ENCODE results near the gene FNDC8. TPM values are rescaled to one million over a fixed set of nuclear protein-coding genes. Genes with fewer than 3 reads are reported as not detected.

FNDC8 gene
- total RNA-seq, 5 donors from 2014 or later (not counting 1 experiment from before 2014, with no cell fraction given): not detected

GRCh38 chr17:35160354-35161201 lies 39.2 kb downstream of the FNDC8 start:
- H3K9me3 Mint-ChIP-seq: no peaks in the 10 kb centered on the region
- DNase-seq (peak in 31 of 35 experiments; percentile 6 to 74 (median 46)), ATAC-seq (replicated peaks in 1 of 4) (peak; percentile 73 to 85 (median 78))
- Histone ChIP-seq H3K36me3 (ENCODE audit: control insufficient read depth in 2 of 2, extremely low read depth in 1 of 2, insufficient read depth in 1 of 2, low read length in 1 of 2) (no peaks in the 10 kb centered on the region), H3K4me1 (ENCODE audit: control insufficient read depth in 1 of 2, extremely low read depth in 1 of 2, insufficient read depth in 2 of 2, low read length in 2 of 2) (peaks cover 28 to 61% of the 10 kb centered on the region in 2 experiments), H3K9me3 (no peaks in the 10 kb centered on the region), H3K27ac (ENCODE audit: low read length) (peak overlapping the region; percentile 71), H3K27me3 (replicated peaks in 1 of 2; ENCODE audit: control insufficient read depth in 2 of 2, extremely low read depth in 1 of 2, insufficient read depth in 2 of 2, low read length in 1 of 2) (no peaks in the 10 kb centered on the region), H3K4me3 (ENCODE audit: control insufficient read depth in 1 of 2, extremely low read depth in 1 of 2, low read length in 1 of 2) (peak overlapping the region; percentile 27 to 52)
- 13% methylated on average over 6 of the region's 13 CpGs for WGBS (ENCODE audit: insufficient coverage)
- no peaks in the 10 kb centered on the region for H3K36me3 Mint-ChIP-seq
- peak overlapping the region; percentile 92 to 98 for H3K27ac Mint-ChIP-seq
- peaks cover 56 to 61% (median 59%) of the 10 kb centered on the region in 3 donors for H3K4me1 Mint-ChIP-seq
- POLR2A ChIA-PET: interaction anchor here (0.6 to 1.3 kb wide), 5 partner anchors 8 to 113 kb away, joined by 3 to 5 read pairs (median 4); no protein-coding TSS in a partner anchor
- H3K4me3 Mint-ChIP-seq: peak overlapping the region; percentile 66 to 79 (median 71)
- H3K27me3 Mint-ChIP-seq: no peaks in the 10 kb centered on the region
- CTCF ChIA-PET: interaction anchor here in 1 of 2 donors (0.6 to 2.4 kb wide), 5 partner anchors 54 to 731 kb away, joined by 3 to 13 read pairs (median 3); partner anchors contain the start of gene SLFN5

- H3K27me3 ChIP-seq (replicated peaks in 1 of 2; ENCODE audit: control insufficient read depth in 2 of 2, extremely low read depth in 1 of 2, insufficient read depth in 2 of 2, low read length in 1 of 2): no peaks in the 10 kb centered on the region
- Mint-ChIP-seq H3K4me3 (peak overlapping the region; percentile 66 to 79 (median 71)), H3K36me3 (no peaks in the 10 kb centered on the region), H3K27me3 (no peaks in the 10 kb centered on the region), H3K27ac (peak overlapping the region; percentile 92 to 98), H3K9me3 (no peaks in the 10 kb centered on the region), H3K4me1 (peaks cover 58 to 63% (median 61%) of the 10 kb centered on the region in 3 donors)
- ChIA-PET CTCF (interaction anchor here in 1 of 2 donors (0.6 to 2.4 kb wide), 3 partner anchors 53 to 82 kb away, joined by 3 to 13 read pairs (median 3); partner anchors contain the start of gene SLFN5), POLR2A (interaction anchor here (0.6 to 1.3 kb wide), 5 partner anchors 36 to 352 kb away, joined by 3 to 13 read pairs (median 4); no protein-coding TSS in a partner anchor)
- H3K4me1 ChIP-seq (ENCODE audit: control insufficient read depth in 1 of 2, extremely low read depth in 1 of 2, insufficient read depth in 2 of 2, low read length in 2 of 2): peaks cover 28 to 66% of the 10 kb centered on the region in 2 experiments
- ATAC-seq (replicated peaks in 1 of 4): peak; percentile 67 to 83 (median 80)
- H3K4me3 ChIP-seq (ENCODE audit: control insufficient read depth in 1 of 2, extremely low read depth in 1 of 2, low read length in 1 of 2): peak overlapping the region in 1 of 2 donors; percentile 27
- H3K9me3 ChIP-seq: no peaks in the 10 kb centered on the region
- no peaks in the 10 kb centered on the region for H3K36me3 ChIP-seq (ENCODE audit: control insufficient read depth in 2 of 2, extremely low read depth in 1 of 2, insufficient read depth in 1 of 2, low read length in 1 of 2)
- 0% methylated on average over 2 of the region's 3 CpGs for WGBS (ENCODE audit: insufficient coverage)
- H3K27ac ChIP-seq (ENCODE audit: low read length): peak overlapping the region; percentile 71
- peak in 31 of 35 experiments; percentile 8 to 69 (median 28) for DNase-seq
Observed at GRCh38 chr17:35161281-35161761, 39.9 kb downstream of the FNDC8 start.

- 90% methylated on average over 3 of the region's 4 CpGs for WGBS (ENCODE audit: insufficient coverage)
- POLR2A ChIA-PET: no interaction called here
- H3K4me1 ChIP-seq (ENCODE audit: control insufficient read depth in 1 of 2, extremely low read depth in 1 of 2, insufficient read depth in 2 of 2, low read length in 2 of 2): peaks cover 28 to 66% of the 10 kb centered on the region in 2 experiments
Observed at GRCh38 chr17:35162755-35163154, 41.3 kb downstream of the FNDC8 start.

GRCh38 chr17:35163886-35164285 lies 42.5 kb downstream of the FNDC8 start:
- Mint-ChIP-seq H3K27ac (peak overlapping the region; percentile 27 to 58), H3K36me3 (no peaks in the 10 kb centered on the region), H3K4me3 (no peak overlapping the region), H3K4me1 (peaks cover 58 to 59% (median 59%) of the 10 kb centered on the region in 3 donors), H3K9me3 (no peaks in the 10 kb centered on the region), H3K27me3 (no peaks in the 10 kb centered on the region)
- H3K9me3 ChIP-seq: no peaks in the 10 kb centered on the region
- POLR2A ChIA-PET: interaction anchor here in 1 of 2 donors (0.6 kb wide), 1 partner anchor 599 kb away, joined by 5 read pairs; no protein-coding TSS in a partner anchor
- no peaks in the 10 kb centered on the region for H3K27me3 ChIP-seq (replicated peaks in 1 of 2; ENCODE audit: control insufficient read depth in 2 of 2, extremely low read depth in 1 of 2, insufficient read depth in 2 of 2, low read length in 1 of 2)
- peaks cover 28 to 64% of the 10 kb centered on the region in 2 experiments for H3K4me1 ChIP-seq (ENCODE audit: control insufficient read depth in 1 of 2, extremely low read depth in 1 of 2, insufficient read depth in 2 of 2, low read length in 2 of 2)
- no peak overlapping the region for H3K27ac ChIP-seq (ENCODE audit: low read length)
- H3K4me3 ChIP-seq (ENCODE audit: control insufficient read depth in 1 of 2, extremely low read depth in 1 of 2, low read length in 1 of 2): no peak overlapping the region
- CTCF ChIA-PET: interaction anchor here (0.6 to 1.2 kb wide), 3 partner anchors 76 to 370 kb away, joined by 3 to 5 read pairs (median 4); no protein-coding TSS in a partner anchor
- ATAC-seq (replicated peaks in 1 of 4) (no peak), DNase-seq (no peak)
- H3K36me3 ChIP-seq (ENCODE audit: control insufficient read depth in 2 of 2, extremely low read depth in 1 of 2, insufficient read depth in 1 of 2, low read length in 1 of 2): no peaks in the 10 kb centered on the region
- 93% methylated on average over 3 of the region's 7 CpGs for WGBS (ENCODE audit: insufficient coverage)

More at GRCh38 chr17:35162755-35163154, 41.3 kb downstream of the FNDC8 start:
- Mint-ChIP-seq H3K4me3 (peak overlapping the region in 1 of 3 donors; percentile 79), H3K27ac (peak overlapping the region; percentile 85 to 92), H3K9me3 (no peaks in the 10 kb centered on the region), H3K27me3 (no peaks in the 10 kb centered on the region), H3K36me3 (no peaks in the 10 kb centered on the region), H3K4me1 (peaks cover 62 to 66% (median 63%) of the 10 kb centered on the region in 3 donors)
- H3K9me3 ChIP-seq: no peaks in the 10 kb centered on the region
- peak overlapping the region; percentile 71 for H3K27ac ChIP-seq (ENCODE audit: low read length)
- DNase-seq: no peak
- H3K27me3 ChIP-seq (replicated peaks in 1 of 2; ENCODE audit: control insufficient read depth in 2 of 2, extremely low read depth in 1 of 2, insufficient read depth in 2 of 2, low read length in 1 of 2): no peaks in the 10 kb centered on the region
- no peak for ATAC-seq (replicated peaks in 1 of 4)
- H3K36me3 ChIP-seq (ENCODE audit: control insufficient read depth in 2 of 2, extremely low read depth in 1 of 2, insufficient read depth in 1 of 2, low read length in 1 of 2): no peaks in the 10 kb centered on the region
- CTCF ChIA-PET: interaction anchor here in 1 of 2 donors (0.6 kb wide), 2 partner anchors 33 to 620 kb away, joined by 3 read pairs; no protein-coding TSS in a partner anchor
- no peak overlapping the region for H3K4me3 ChIP-seq (ENCODE audit: control insufficient read depth in 1 of 2, extremely low read depth in 1 of 2, low read length in 1 of 2)

GRCh38 chr17:35164716-35165115 lies 43.3 kb downstream of the FNDC8 start:
- CTCF ChIA-PET: interaction anchor here in 1 of 2 donors (1.2 kb wide), 1 partner anchor 369 kb away, joined by 3 read pairs; no protein-coding TSS in a partner anchor
- no peaks in the 10 kb centered on the region for H3K27me3 Mint-ChIP-seq
- H3K27me3 ChIP-seq (replicated peaks in 1 of 2; ENCODE audit: control insufficient read depth in 2 of 2, extremely low read depth in 1 of 2, insufficient read depth in 2 of 2, low read length in 1 of 2): no peaks in the 10 kb centered on the region
- no peak overlapping the region for H3K27ac ChIP-seq (ENCODE audit: low read length)
- H3K9me3 Mint-ChIP-seq: no peaks in the 10 kb centered on the region
- H3K36me3 Mint-ChIP-seq: no peaks in the 10 kb centered on the region
- H3K4me1 Mint-ChIP-seq: peaks cover 50 to 53% (median 51%) of the 10 kb centered on the region in 3 donors
- no peaks in the 10 kb centered on the region for H3K9me3 ChIP-seq
- peaks cover 28 to 55% of the 10 kb centered on the region in 2 experiments for H3K4me1 ChIP-seq (ENCODE audit: control insufficient read depth in 1 of 2, extremely low read depth in 1 of 2, insufficient read depth in 2 of 2, low read length in 2 of 2)
- no peak for DNase-seq
- ATAC-seq (replicated peaks in 1 of 4): no peak
- no peak overlapping the region for H3K4me3 ChIP-seq (ENCODE audit: control insufficient read depth in 1 of 2, extremely low read depth in 1 of 2, low read length in 1 of 2)
- H3K4me3 Mint-ChIP-seq: no peak overlapping the region
- 20% methylated on average over 1 of the region's 5 CpGs for WGBS (ENCODE audit: insufficient coverage)
- no peaks in the 10 kb centered on the region for H3K36me3 ChIP-seq (ENCODE audit: control insufficient read depth in 2 of 2, extremely low read depth in 1 of 2, insufficient read depth in 1 of 2, low read length in 1 of 2)
- peak overlapping the region; percentile 58 to 61 for H3K27ac Mint-ChIP-seq
- POLR2A ChIA-PET: no interaction called here

- WGBS (ENCODE audit: insufficient coverage): no CpG with 5 or more reads among the region's 5 CpGs
- no peaks in the 10 kb centered on the region for H3K27me3 Mint-ChIP-seq
- CTCF ChIA-PET: interaction anchor here in 1 of 2 donors (0.6 kb wide), 1 partner anchor 369 kb away, joined by 3 read pairs; no protein-coding TSS in a partner anchor
Observed at GRCh38 chr17:35166526-35166925, 45.1 kb downstream of the FNDC8 start.

More at GRCh38 chr17:35166526-35166925, 45.1 kb downstream of the FNDC8 start:
- no peak overlapping the region for H3K4me3 ChIP-seq (ENCODE audit: control insufficient read depth in 1 of 2, extremely low read depth in 1 of 2, low read length in 1 of 2)
- H3K4me1 ChIP-seq (ENCODE audit: control insufficient read depth in 1 of 2, extremely low read depth in 1 of 2, insufficient read depth in 2 of 2, low read length in 2 of 2): peaks cover 14 to 47% of the 10 kb centered on the region in 2 experiments
- no peaks in the 10 kb centered on the region for H3K27me3 ChIP-seq (replicated peaks in 1 of 2; ENCODE audit: control insufficient read depth in 2 of 2, extremely low read depth in 1 of 2, insufficient read depth in 2 of 2, low read length in 1 of 2)
- no peaks in the 10 kb centered on the region for H3K9me3 Mint-ChIP-seq
- H3K36me3 ChIP-seq (ENCODE audit: control insufficient read depth in 2 of 2, extremely low read depth in 1 of 2, insufficient read depth in 1 of 2, low read length in 1 of 2): no peaks in the 10 kb centered on the region
- no peak overlapping the region for H3K27ac Mint-ChIP-seq
- H3K27ac ChIP-seq (ENCODE audit: low read length): no peak overlapping the region
- H3K4me1 Mint-ChIP-seq: peaks cover 37 to 42% (median 39%) of the 10 kb centered on the region in 3 donors
- no peaks in the 10 kb centered on the region for H3K36me3 Mint-ChIP-seq
- ATAC-seq (replicated peaks in 1 of 4) (no peak), DNase-seq (no peak)
- POLR2A ChIA-PET: no interaction called here
- no peak overlapping the region for H3K4me3 Mint-ChIP-seq
- H3K9me3 ChIP-seq: no peaks in the 10 kb centered on the region
